ENCODE data around the gene PRSS21. TPM values are rescaled to one million over a fixed set of nuclear protein-coding genes. Genes with fewer than 3 reads are reported as not detected.
A peak's percentile ranks its signal among the peaks of the same experiment; 100 is the strongest.

The PRSS21 gene
- total RNA-seq, 1 donor from 2014 or later: not detected

- H3K36me3 ChIP-seq: no peaks in the 10 kb centered on the region
- peaks cover 19% of the 10 kb centered on the region for H3K27me3 ChIP-seq
- no peaks in the 10 kb centered on the region for H3K9me3 ChIP-seq
- DNase-seq (ENCODE audit: low spot score in 2 of 2): peak in 1 of 2 donors; percentile 57
- no peak overlapping the region for H3K27ac ChIP-seq
- intact Hi-C loops (cut with DNase I): no loop called here
- no peak for TF ChIP-seq CTCF (IDR thresholded peaks at IDR 0.05)
- H3K4me3 ChIP-seq: no peak overlapping the region
- H3K4me1 ChIP-seq: no peaks in the 10 kb centered on the region
Observed at GRCh38 chr16:2786061-2786825, 30.8 kb upstream of the PRSS21 start.

- intact Hi-C loops (cut with DNase I): no loop called here
- Histone ChIP-seq H3K4me1 (no peaks in the 10 kb centered on the region), H3K27me3 (peaks cover 19% of the 10 kb centered on the region), H3K27ac (no peak overlapping the region), H3K9me3 (no peaks in the 10 kb centered on the region), H3K4me3 (no peak overlapping the region), H3K36me3 (no peaks in the 10 kb centered on the region)
- DNase-seq (ENCODE audit: low spot score in 2 of 2): no peak
- TF ChIP-seq CTCF (IDR thresholded peaks at IDR 0.05): no peak
Observed at GRCh38 chr16:2786826-2787151, 30.2 kb upstream of the PRSS21 start.

- DNase-seq (ENCODE audit: low spot score in 2 of 2): no peak
- H3K27me3 ChIP-seq: peaks cover 19% of the 10 kb centered on the region
- H3K4me3 ChIP-seq: no peak within 1 kb of the TSS
- no peaks in the 10 kb centered on the region for H3K9me3 ChIP-seq
- intact Hi-C loops (cut with DNase I): no loop called here
- TF ChIP-seq CTCF (IDR thresholded peaks at IDR 0.05): no peak
- no peaks in the 10 kb centered on the region for H3K36me3 ChIP-seq
- no peaks in the 10 kb centered on the region for H3K4me1 ChIP-seq
- H3K27ac ChIP-seq: no peak within 1 kb of the TSS
Observed at GRCh38 chr16:2787406-2787805, 29.6 kb upstream of the PRSS21 start, which contains the start of gene PRSS33. PRSS33 (minus strand) TSS chr16:2787560; CDS start chr16:2786547, 1,013 bp downstream.

GRCh38 chr16:2787961-2788360 is 29.1 kb upstream of the PRSS21 start:
- Histone ChIP-seq H3K4me1 (no peaks in the 10 kb centered on the region), H3K27me3 (peaks cover 19% of the 10 kb centered on the region), H3K4me3 (no peak overlapping the region), H3K27ac (no peak overlapping the region), H3K36me3 (no peaks in the 10 kb centered on the region), H3K9me3 (no peaks in the 10 kb centered on the region)
- intact Hi-C loops (cut with DNase I): no loop called here
- TF ChIP-seq CTCF (IDR thresholded peaks at IDR 0.05): no peak
- DNase-seq (ENCODE audit: low spot score in 2 of 2): no peak

GRCh38 chr16:2790631-2791030 is 26.4 kb upstream of the PRSS21 start:
- Histone ChIP-seq H3K4me3 (no peak overlapping the region), H3K4me1 (no peaks in the 10 kb centered on the region), H3K27me3 (peaks cover 11% of the 10 kb centered on the region), H3K9me3 (no peaks in the 10 kb centered on the region), H3K36me3 (no peaks in the 10 kb centered on the region), H3K27ac (no peak overlapping the region)
- TF ChIP-seq CTCF (IDR thresholded peaks at IDR 0.05): no peak
- intact Hi-C loops (cut with DNase I): no loop called here
- DNase-seq (ENCODE audit: low spot score in 2 of 2): no peak

All from ascending aorta (tissue), 2 donors.